ENCODE data around the gene LIG1. TPM values are rescaled to one million over a fixed set of nuclear protein-coding genes. Genes with fewer than 3 reads are reported as not detected.

Gene LIG1
- total RNA-seq, 1 donor = 11.9 TPM

DNA sequence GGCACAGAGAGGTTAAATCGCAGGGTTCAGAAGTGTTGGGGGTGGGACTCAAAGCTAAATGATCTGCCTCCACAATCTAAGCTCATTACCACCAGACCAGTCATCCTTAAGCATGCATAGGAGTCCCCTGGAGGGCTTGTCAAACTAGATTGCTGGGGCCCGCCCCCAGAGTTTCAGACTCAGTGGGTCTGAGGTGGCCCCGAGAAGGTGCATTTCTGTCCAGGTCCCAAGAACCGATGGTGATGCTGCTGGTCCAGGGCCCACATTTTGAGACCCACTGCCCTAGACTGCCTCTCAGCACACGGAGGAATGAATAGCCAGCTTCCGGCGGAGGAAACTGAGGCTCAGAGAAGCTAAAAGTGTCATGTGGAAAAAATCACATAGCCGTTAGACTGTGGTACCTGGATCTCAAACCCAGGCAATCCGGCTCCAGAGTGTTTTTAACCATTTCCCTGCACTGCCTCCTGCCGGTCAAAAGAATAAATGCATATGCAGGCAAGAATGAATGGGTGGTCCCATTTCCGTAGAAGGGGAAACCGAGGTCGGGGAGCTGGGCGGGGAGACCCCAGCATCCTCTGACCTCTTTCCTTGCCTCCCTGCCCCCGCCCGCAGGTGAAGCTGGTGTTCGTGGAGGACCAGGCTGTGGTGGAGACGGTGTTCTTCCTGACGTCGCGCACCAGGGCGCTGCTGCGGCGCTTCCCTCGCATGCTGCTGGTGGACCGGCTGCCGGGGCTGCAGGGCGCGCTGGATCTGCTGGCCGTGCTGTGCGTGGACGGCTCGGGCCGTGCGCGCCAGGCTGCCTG, 24.1 kb upstream of the LIG1 start:
- H2AFZ ChIP-seq (ENCODE audit: low read length) = no peak overlapping the region
- TF ChIP-seq, protein P1, sequence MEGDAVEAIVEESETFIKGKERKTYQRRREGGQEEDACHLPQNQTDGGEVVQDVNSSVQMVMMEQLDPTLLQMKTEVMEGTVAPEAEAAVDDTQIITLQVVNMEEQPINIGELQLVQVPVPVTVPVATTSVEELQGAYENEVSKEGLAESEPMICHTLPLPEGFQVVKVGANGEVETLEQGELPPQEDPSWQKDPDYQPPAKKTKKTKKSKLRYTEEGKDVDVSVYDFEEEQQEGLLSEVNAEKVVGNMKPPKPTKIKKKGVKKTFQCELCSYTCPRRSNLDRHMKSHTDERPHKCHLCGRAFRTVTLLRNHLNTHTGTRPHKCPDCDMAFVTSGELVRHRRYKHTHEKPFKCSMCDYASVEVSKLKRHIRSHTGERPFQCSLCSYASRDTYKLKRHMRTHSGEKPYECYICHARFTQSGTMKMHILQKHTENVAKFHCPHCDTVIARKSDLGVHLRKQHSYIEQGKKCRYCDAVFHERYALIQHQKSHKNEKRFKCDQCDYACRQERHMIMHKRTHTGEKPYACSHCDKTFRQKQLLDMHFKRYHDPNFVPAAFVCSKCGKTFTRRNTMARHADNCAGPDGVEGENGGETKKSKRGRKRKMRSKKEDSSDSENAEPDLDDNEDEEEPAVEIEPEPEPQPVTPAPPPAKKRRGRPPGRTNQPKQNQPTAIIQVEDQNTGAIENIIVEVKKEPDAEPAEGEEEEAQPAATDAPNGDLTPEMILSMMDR (IDR thresholded peaks at IDR 0.05; ENCODE audit: extremely low read depth, low read depth, low read length) = peak; percentile 63
- H3K27me3 ChIP-seq (ENCODE audit: insufficient read depth, low read length) = no peaks in the 10 kb centered on the region
- H3K36me3 ChIP-seq (ENCODE audit: insufficient read depth, low read length) = no peaks in the 10 kb centered on the region
- H3K4me3 ChIP-seq (ENCODE audit: insufficient read depth, low read length) = no peak overlapping the region
- no peaks in the 10 kb centered on the region for H4K20me1 ChIP-seq (ENCODE audit: insufficient read depth, low read length)
- H3K4me1 ChIP-seq (ENCODE audit: insufficient read depth, low read length) = no peaks in the 10 kb centered on the region
- no peaks in the 10 kb centered on the region for H3K9me3 ChIP-seq (ENCODE audit: low read depth, low read length)
- DNase-seq (ENCODE audit: insufficient read length, low spot score, missing footprints) = peak; percentile 89
- H3K4me2 ChIP-seq (ENCODE audit: insufficient read depth, low read length) = no peak overlapping the region
- H3K79me2 ChIP-seq (ENCODE audit: insufficient read depth, low read length) = no peaks in the 10 kb centered on the region
- H3K27ac ChIP-seq (ENCODE audit: low read depth, low read length) = no peak overlapping the region

DNA sequence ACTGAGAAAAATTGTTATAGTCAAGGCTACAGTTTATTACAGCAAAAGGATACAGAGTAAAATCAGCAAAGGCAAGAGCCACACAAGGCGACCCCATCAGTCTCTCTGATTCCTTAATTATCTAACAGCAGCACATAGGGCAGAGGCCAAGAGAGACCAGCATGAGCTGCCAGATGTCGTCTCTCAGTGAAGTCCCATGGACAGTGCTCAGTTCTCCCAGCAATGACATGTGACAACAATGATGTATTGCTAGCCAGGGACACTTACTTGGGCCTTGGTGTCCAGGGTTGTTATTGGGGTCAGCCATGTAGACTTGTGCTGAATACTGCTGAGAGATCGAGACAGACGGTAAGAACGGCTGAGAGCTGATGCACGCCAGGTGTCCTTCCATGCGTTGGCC, 22.6 kb upstream of the LIG1 start:
- H3K79me2 ChIP-seq (ENCODE audit: insufficient read depth, low read length) = no peaks in the 10 kb centered on the region
- H2AFZ ChIP-seq (ENCODE audit: low read length) = no peak overlapping the region
- no peak overlapping the region for H3K4me2 ChIP-seq (ENCODE audit: insufficient read depth, low read length)
- DNase-seq (ENCODE audit: insufficient read length, low spot score, missing footprints) = no peak
- TF ChIP-seq, protein P1 (IDR thresholded peaks at IDR 0.05; ENCODE audit: extremely low read depth, low read depth, low read length) = no peak
- no peaks in the 10 kb centered on the region for H3K4me1 ChIP-seq (ENCODE audit: insufficient read depth, low read length)
- no peak overlapping the region for H3K4me3 ChIP-seq (ENCODE audit: insufficient read depth, low read length)
- no peaks in the 10 kb centered on the region for H3K27me3 ChIP-seq (ENCODE audit: insufficient read depth, low read length)
- no peak overlapping the region for H3K27ac ChIP-seq (ENCODE audit: low read depth, low read length)
- H3K36me3 ChIP-seq (ENCODE audit: insufficient read depth, low read length) = peaks cover 3% of the 10 kb centered on the region
- no peaks in the 10 kb centered on the region for H3K9me3 ChIP-seq (ENCODE audit: low read depth, low read length)
- no peaks in the 10 kb centered on the region for H4K20me1 ChIP-seq (ENCODE audit: insufficient read depth, low read length)

DNA sequence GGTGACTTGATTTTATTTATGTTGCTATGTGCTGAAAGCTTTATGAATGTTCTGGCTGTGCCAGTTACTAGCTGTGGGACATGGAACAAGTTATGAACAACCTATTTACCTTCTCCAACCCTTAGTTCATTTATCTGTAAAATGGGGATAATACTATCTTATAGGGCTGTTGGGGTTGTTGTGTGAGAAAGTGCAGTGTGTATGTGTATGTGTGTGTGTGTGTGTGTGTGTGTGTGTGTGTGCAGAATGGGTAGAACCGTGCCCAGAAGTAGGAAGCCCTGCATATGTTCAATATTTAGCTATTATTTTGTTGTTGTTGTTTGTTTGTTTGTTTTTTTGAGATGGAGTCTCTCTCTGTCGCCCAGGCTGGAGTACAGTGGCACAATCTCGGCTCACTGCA, 20.7 kb upstream of the LIG1 start:
- Histone ChIP-seq H3K4me2 (ENCODE audit: insufficient read depth, low read length) (no peak overlapping the region), H3K9me3 (ENCODE audit: low read depth, low read length) (no peaks in the 10 kb centered on the region), H3K4me3 (ENCODE audit: insufficient read depth, low read length) (no peak overlapping the region), H4K20me1 (ENCODE audit: insufficient read depth, low read length) (no peaks in the 10 kb centered on the region), H3K36me3 (ENCODE audit: insufficient read depth, low read length) (peaks cover 3% of the 10 kb centered on the region), H3K27ac (ENCODE audit: low read depth, low read length) (no peak overlapping the region), H3K4me1 (ENCODE audit: insufficient read depth, low read length) (no peaks in the 10 kb centered on the region), H3K79me2 (ENCODE audit: insufficient read depth, low read length) (no peaks in the 10 kb centered on the region), H3K27me3 (ENCODE audit: insufficient read depth, low read length) (no peaks in the 10 kb centered on the region), H2AFZ (ENCODE audit: low read length) (no peak overlapping the region)
- no peak for DNase-seq (ENCODE audit: insufficient read length, low spot score, missing footprints)
- TF ChIP-seq, protein P1 (IDR thresholded peaks at IDR 0.05; ENCODE audit: extremely low read depth, low read depth, low read length) = no peak

DNA sequence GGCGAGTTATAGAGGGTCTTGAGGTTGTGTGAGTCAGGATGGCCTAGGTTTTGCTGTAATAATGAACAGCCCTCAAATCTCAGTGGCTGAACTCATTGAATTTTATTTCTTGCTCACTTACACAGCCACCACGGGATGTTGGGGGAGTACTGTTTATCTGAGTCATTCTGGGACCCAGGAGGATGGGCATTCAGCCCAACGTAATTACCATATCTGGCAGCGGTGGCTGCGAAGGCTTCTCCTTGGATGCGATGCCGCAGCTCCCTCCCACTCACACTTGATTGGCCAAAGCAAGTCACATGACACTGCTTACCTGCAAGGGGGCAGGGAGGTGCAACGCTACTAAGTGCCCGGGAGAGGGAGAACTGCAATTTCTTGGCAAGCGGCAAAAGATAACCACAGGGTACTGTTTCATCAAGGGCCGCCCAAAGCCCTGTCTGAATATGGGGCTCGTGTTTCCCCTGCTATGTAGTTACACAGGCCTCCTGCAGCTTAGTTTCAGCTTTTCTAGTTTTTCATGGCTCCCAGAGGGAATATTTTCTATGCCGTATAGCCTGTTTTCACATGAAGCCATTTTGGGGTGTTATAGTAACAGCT, 20.2 kb upstream of the LIG1 start:
- no peak overlapping the region for H3K4me3 ChIP-seq (ENCODE audit: insufficient read depth, low read length)
- no peak overlapping the region for H2AFZ ChIP-seq (ENCODE audit: low read length)
- no peaks in the 10 kb centered on the region for H3K79me2 ChIP-seq (ENCODE audit: insufficient read depth, low read length)
- H3K9me3 ChIP-seq (ENCODE audit: low read depth, low read length) = no peaks in the 10 kb centered on the region
- peaks cover 3% of the 10 kb centered on the region for H3K36me3 ChIP-seq (ENCODE audit: insufficient read depth, low read length)
- TF ChIP-seq, protein P1 (IDR thresholded peaks at IDR 0.05; ENCODE audit: extremely low read depth, low read depth, low read length) = peak; percentile 23
- no peak overlapping the region for H3K4me2 ChIP-seq (ENCODE audit: insufficient read depth, low read length)
- H3K4me1 ChIP-seq (ENCODE audit: insufficient read depth, low read length) = no peaks in the 10 kb centered on the region
- H3K27me3 ChIP-seq (ENCODE audit: insufficient read depth, low read length) = no peaks in the 10 kb centered on the region
- H4K20me1 ChIP-seq (ENCODE audit: insufficient read depth, low read length) = no peaks in the 10 kb centered on the region
- H3K27ac ChIP-seq (ENCODE audit: low read depth, low read length) = no peak overlapping the region
- DNase-seq (ENCODE audit: insufficient read length, low spot score, missing footprints) = peak; percentile 93

All from osteoblast (primary cell).